Ishikawa (cell line): ENCODE results near the gene RCOR1.
A peak's percentile ranks its signal among the peaks of the same experiment; 100 is the strongest.

Source experiments
- CEBPB ChIP-seq: IDR thresholded peaks from 2 replicates; pipeline ENCODE4 v1.6.1; 2012
- CREB1 ChIP-seq: IDR thresholded peaks from 2 replicates; pipeline ENCODE4 v1.6.1; 2012; ENCODE audit warnings: low read depth
- EGR1 ChIP-seq: IDR thresholded peaks from 2 replicates; pipeline ENCODE4 v1.6.1; 2012
- EP300 ChIP-seq: IDR thresholded peaks from 2 replicates; pipeline ENCODE4 v1.6.1; 2012; ENCODE audit warnings: borderline replicate concordance
- FOXM1 ChIP-seq: IDR thresholded peaks from 2 replicates; pipeline ENCODE4 v1.6.1; 2012; ENCODE audit warnings: low read depth, borderline replicate concordance
- MAX ChIP-seq: IDR thresholded peaks from 2 replicates; pipeline ENCODE4 v1.6.1; 2012
- NFIC ChIP-seq: IDR thresholded peaks from 2 replicates; pipeline ENCODE4 v1.6.1; 2012
- RAD21 ChIP-seq: IDR thresholded peaks from 2 replicates; pipeline ENCODE4 v1.6.1; 2012; ENCODE audit warnings: low read depth
- REST ChIP-seq: IDR thresholded peaks from 2 replicates; pipeline ENCODE4 v1.6.1; 2012; ENCODE audit warnings: low read depth, mild to moderate bottlenecking
- TAF1 ChIP-seq: IDR thresholded peaks from 2 replicates; pipeline ENCODE4 v1.6.1; 2012; ENCODE audit warnings: low read depth, mild to moderate bottlenecking
- TCF12 ChIP-seq: IDR thresholded peaks from 2 replicates; pipeline ENCODE4 v1.6.1; 2012; ENCODE audit warnings: low read depth
- TEAD4 ChIP-seq: IDR thresholded peaks from 2 replicates; pipeline ENCODE4 v1.6.1; 2012
- USF1 ChIP-seq: IDR thresholded peaks from 2 replicates; pipeline ENCODE4 v1.6.1; 2012
- YY1 ChIP-seq: IDR thresholded peaks from 2 replicates; pipeline ENCODE4 v1.6.1; 2012; ENCODE audit warnings: low read depth
- ZBTB7A ChIP-seq: IDR thresholded peaks from 2 replicates; pipeline ENCODE4 v1.6.1; 2012; ENCODE audit warnings: low read depth

The RCOR1 gene

GRCh38 chr14:102691763-102692162 is 99.3 kb downstream of the RCOR1 start:
- peak; percentile 66 for TF ChIP-seq NFIC
- TF ChIP-seq FOXM1: no peak
- TF ChIP-seq TEAD4: peak; percentile 14; the same call in 1 of the 2 replicates

- TF ChIP-seq NFIC (no peak), EP300 (no peak), MAX (no peak), YY1 (no peak), USF1 (no peak), EGR1 (no peak), TCF12 (no peak), REST (no peak), TEAD4 (no peak), CEBPB (no peak), RAD21 (no peak), CREB1 (no peak)
Measured at GRCh38 chr14:102692334-102692733, 99.9 kb downstream of the RCOR1 start.

GRCh38 chr14:102693006-102693755 is 100.7 kb downstream of the RCOR1 start:
- no peak for TF ChIP-seq TAF1
- no peak for TF ChIP-seq MAX
- no peak for TF ChIP-seq NFIC
- TF ChIP-seq YY1: no peak
- no peak for TF ChIP-seq RAD21
- TF ChIP-seq EGR1: no peak

- TF ChIP-seq EGR1 (no peak), TCF12 (no peak), CREB1 (no peak), NFIC (no peak), RAD21 (peak; percentile 67), MAX (no peak), USF1 (no peak), YY1 (no peak)
Measured at GRCh38 chr14:102694530-102695166, 102.2 kb downstream of the RCOR1 start.

- TF ChIP-seq FOXM1: no peak
- no peak for TF ChIP-seq YY1
- TF ChIP-seq MAX: no peak
- TF ChIP-seq CREB1: no peak
- TF ChIP-seq TCF12: no peak
- no peak for TF ChIP-seq TAF1
- TF ChIP-seq NFIC: no peak
- no peak for TF ChIP-seq USF1
Measured at GRCh38 chr14:102695167-102695555, 102.7 kb downstream of the RCOR1 start.

GRCh38 chr14:102696332-102696731 is 103.9 kb downstream of the RCOR1 start:
- no peak for TF ChIP-seq MAX
- no peak for TF ChIP-seq CREB1
- TF ChIP-seq ZBTB7A: no peak
- no peak for TF ChIP-seq EGR1

GRCh38 chr14:102696856-102697495 is 104.5 kb downstream of the RCOR1 start:
- no peak for TF ChIP-seq EP300
- TF ChIP-seq CEBPB: no peak
- no peak for TF ChIP-seq MAX
- no peak for TF ChIP-seq TAF1
- TF ChIP-seq EGR1: no peak
- no peak for TF ChIP-seq NFIC
- no peak for TF ChIP-seq RAD21
- no peak for TF ChIP-seq USF1
